Stomach (tissue), 9 donors: Measurements from ENCODE around the gene KLHL3. TPM values are rescaled to one million over a fixed set of nuclear protein-coding genes. Genes with fewer than 3 reads are reported as not detected.

Experiments used
- DNase-seq, 2 donors: peaks; one replicate each; pipeline versions ENCODE4 v3.0.0 to v3.0.0-alpha.2; 2013 to 2019
- H3K27ac ChIP-seq, 5 donors: fragments of 200-600 bp in 4 of 5; sonication (generic) in 4 of 5; one replicate each; pipeline ENCODE4 v1.5.1; 2013 to 2019; ENCODE audit warnings: mild to moderate bottlenecking in 1 of 5, moderate library complexity in 1 of 5
- H3K27me3 ChIP-seq, 3 donors: fragments of 200-600 bp; sonication (generic); one replicate each; pipeline ENCODE4 v1.5.1; 2017 to 2019; ENCODE audit warnings: mixed run types in 1 of 3
- H3K36me3 ChIP-seq, 4 donors: fragments of 200-600 bp; sonication (generic); 1 replicate in 3 of 4; 2 replicates in 1 of 4; pipeline ENCODE4 v1.5.1; 2016 to 2019
- H3K4me1 ChIP-seq, 4 donors: fragments of 200-600 bp; sonication (generic); one replicate each; pipeline ENCODE4 v1.5.1; 2016 to 2019
- H3K4me3 ChIP-seq, 4 donors: fragments of 200-600 bp; sonication (generic) in 3 of 4; one replicate each; pipeline ENCODE4 v1.5.1; 2016 to 2019; ENCODE audit warnings: mild to moderate bottlenecking in 1 of 4
- H3K9me3 ChIP-seq, 4 donors: fragments of 200-600 bp; sonication (generic); one replicate each; pipeline ENCODE4 v1.5.1; 2016 to 2019
- EP300 ChIP-seq: sonication (generic); formaldehyde crosslinking; IDR thresholded peaks from one replicate; pipeline ENCODE4 v1.6.1; 2017; ENCODE audit warnings: antibody characterized with exemption
- POLR2A ChIP-seq, 4 donors: fragments of 450-650 bp; IDR thresholded peaks; one replicate each; pipeline ENCODE4 v1.6.1; 2016; ENCODE audit warnings: antibody characterized with exemption in 4 of 4, control low read depth in 2 of 4, mild to moderate bottlenecking in 1 of 4, moderate library complexity in 1 of 4
- POLR2AphosphoS5 ChIP-seq, 3 donors: sonication (generic); formaldehyde crosslinking; IDR thresholded peaks; one replicate each; pipeline ENCODE4 v1.6.1; 2016; ENCODE audit warnings: antibody characterized with exemption in 3 of 3
- WGBS, 5 donors: extraction: QIAGEN DNeasy Blood & Tissue Kit in 3 of 5; methylation state at CpG; one replicate each; pipeline versions ENCODE4 v1.1.5 to v1.1.7; 2013 to 2018; 5-methylcytosine and 5-hydroxymethylcytosine counted together
- intact Hi-C: fragments of 100-400 bp; cut with DNase I; formaldehyde crosslinking; loops from one replicate; pipeline ENCODE4 v1.15.1; 2023; ENCODE audit warnings: low total_unique reads
- polyA plus RNA-seq, 3 donors: library from polyadenylated mRNA; stranded (reverse); fragments of 200-250 nt; gene quantifications; one replicate each; pipeline ENCODE4 v1.2.3, GENCODE V29; 2013
- total RNA-seq, 5 donors: library from RNA; depleted of rRNA; stranded (reverse); fragments of >200 nt; gene quantifications; one replicate each; pipeline versions ENCODE4 v1.1.0 to v1.2.3, GENCODE V29; 2014 to 2016
- TF ChIP-seq, protein P1 (sequence below), 7 experiments: fragments of 450-650 bp in 4 of 7; fragments of 200-600 bp in 3 of 7; sonication (generic) in 3 of 7; IDR thresholded peaks; one replicate each; pipeline ENCODE4 v1.5.1; 2016 to 2019; ENCODE audit warnings: antibody characterized with exemption in 7 of 7, control low read depth in 2 of 7, mild to moderate bottlenecking in 1 of 7
- donor health status: healthy with polysubstance abuse.
- donor health status: Bipolar disorder and iron deficiency.
- donor health status: healthy.

The KLHL3 gene
- total and polyA plus RNA-seq, 8 donors = 0.50 to 20.4 (median 10.3) TPM

DNA sequence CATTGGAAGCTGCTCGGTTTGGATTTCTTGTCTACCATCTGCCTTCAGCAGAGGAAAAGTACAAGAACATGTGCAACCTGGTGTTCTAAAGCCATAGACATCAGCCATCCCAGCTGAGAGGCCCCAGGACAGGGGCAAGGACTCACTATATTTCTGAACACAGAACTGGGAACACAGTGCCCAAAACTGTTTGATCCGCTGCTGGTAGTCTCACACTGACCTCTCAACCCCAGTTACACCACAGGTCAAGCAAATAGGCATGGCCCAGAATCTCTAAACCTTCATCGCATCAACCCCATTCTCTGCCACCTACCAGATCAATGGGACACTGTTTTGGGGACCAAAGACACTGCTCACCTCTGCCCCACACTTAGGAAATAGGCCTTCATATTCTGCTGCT lies 2.0 kb downstream of the KLHL3 start:
- intact Hi-C loops = no loop called here
- H3K27me3 ChIP-seq = no peaks in the 10 kb centered on the region
- 89 to 93% (median 89%) methylated on average over 3 of the region's 3 CpGs for WGBS, 5 donors
- no peaks in the 10 kb centered on the region for H3K36me3 ChIP-seq
- no peak overlapping the region for H3K27ac ChIP-seq
- no peak overlapping the region for H3K4me3 ChIP-seq
- DNase-seq = no peak
- no peak for TF ChIP-seq POLR2A (IDR thresholded peaks at IDR 0.05)
- TF ChIP-seq POLR2AphosphoS5 (IDR thresholded peaks at IDR 0.05) = no peak
- no peak for TF ChIP-seq EP300
- TF ChIP-seq, protein P1, sequence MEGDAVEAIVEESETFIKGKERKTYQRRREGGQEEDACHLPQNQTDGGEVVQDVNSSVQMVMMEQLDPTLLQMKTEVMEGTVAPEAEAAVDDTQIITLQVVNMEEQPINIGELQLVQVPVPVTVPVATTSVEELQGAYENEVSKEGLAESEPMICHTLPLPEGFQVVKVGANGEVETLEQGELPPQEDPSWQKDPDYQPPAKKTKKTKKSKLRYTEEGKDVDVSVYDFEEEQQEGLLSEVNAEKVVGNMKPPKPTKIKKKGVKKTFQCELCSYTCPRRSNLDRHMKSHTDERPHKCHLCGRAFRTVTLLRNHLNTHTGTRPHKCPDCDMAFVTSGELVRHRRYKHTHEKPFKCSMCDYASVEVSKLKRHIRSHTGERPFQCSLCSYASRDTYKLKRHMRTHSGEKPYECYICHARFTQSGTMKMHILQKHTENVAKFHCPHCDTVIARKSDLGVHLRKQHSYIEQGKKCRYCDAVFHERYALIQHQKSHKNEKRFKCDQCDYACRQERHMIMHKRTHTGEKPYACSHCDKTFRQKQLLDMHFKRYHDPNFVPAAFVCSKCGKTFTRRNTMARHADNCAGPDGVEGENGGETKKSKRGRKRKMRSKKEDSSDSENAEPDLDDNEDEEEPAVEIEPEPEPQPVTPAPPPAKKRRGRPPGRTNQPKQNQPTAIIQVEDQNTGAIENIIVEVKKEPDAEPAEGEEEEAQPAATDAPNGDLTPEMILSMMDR (IDR thresholded peaks at IDR 0.05) = no peak
- no peaks in the 10 kb centered on the region for H3K9me3 ChIP-seq
- peaks cover 10 to 37% (median 21%) of the 10 kb centered on the region in 4 donors for H3K4me1 ChIP-seq

DNA sequence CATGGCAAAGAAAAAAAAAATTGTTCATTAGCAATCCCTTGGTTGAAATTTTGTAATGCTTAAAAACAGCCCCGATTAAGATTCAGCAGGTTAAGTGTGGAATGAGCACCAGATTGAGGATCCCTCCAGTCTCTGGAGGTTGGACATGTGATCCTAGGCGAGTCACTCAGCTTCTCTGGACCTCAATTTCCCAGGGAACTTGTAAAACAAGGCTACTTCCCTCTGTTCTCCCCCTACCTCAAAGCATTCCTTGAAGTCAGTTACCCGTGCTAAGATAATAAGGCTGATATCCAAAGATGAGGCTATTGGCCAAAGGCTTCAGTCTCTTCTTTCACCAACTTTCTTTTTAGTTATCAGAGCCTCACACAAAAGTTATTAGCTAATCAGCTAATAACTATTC lies 2.9 kb downstream of the KLHL3 start:
- WGBS, 5 donors = 86 to 93% (median 89%) methylated on average over 3 of the region's 3 CpGs
- Histone ChIP-seq H3K36me3 (no peaks in the 10 kb centered on the region), H3K4me1 (peaks cover 10 to 37% (median 21%) of the 10 kb centered on the region in 4 donors), H3K9me3 (no peaks in the 10 kb centered on the region), H3K27me3 (no peaks in the 10 kb centered on the region), H3K4me3 (no peak overlapping the region), H3K27ac (no peak overlapping the region)
- DNase-seq = no peak
- no peak for TF ChIP-seq POLR2AphosphoS5 (IDR thresholded peaks at IDR 0.05)
- no peak for TF ChIP-seq EP300
- no peak for TF ChIP-seq POLR2A (IDR thresholded peaks at IDR 0.05)
- TF ChIP-seq, protein P1 (IDR thresholded peaks at IDR 0.05) = no peak
- intact Hi-C loops = no loop called here

DNA sequence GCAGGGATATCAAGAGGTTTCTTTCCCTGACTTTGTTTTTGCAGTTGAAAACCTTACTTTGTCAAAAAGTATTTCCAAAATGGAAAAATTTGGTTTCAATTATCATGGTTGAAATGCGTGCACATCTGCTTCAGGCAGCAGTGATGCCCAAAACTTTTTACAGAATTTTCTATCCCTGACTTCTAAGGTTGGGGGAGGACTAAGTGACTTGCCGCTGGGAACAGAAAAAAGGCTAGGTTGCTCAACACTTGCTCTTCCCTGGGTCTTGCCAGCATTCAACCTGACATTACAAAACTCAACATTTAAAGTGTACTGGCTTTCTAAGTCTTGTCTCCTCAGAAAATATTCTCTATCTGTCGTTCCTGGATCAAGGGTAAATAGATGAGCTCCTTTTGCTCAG lies 4.7 kb downstream of the KLHL3 start:
- H3K27me3 ChIP-seq = no peaks in the 10 kb centered on the region
- peaks cover 4 to 20% (median 19%) of the 10 kb centered on the region in 4 donors for H3K4me1 ChIP-seq
- 84 to 99% (median 91%) methylated on average over 3 of the region's 3 CpGs for WGBS, 5 donors
- H3K4me3 ChIP-seq = no peak overlapping the region
- intact Hi-C loops = no loop called here
- TF ChIP-seq POLR2A (IDR thresholded peaks at IDR 0.05) (no peak), EP300 (no peak), POLR2AphosphoS5 (IDR thresholded peaks at IDR 0.05) (no peak)
- TF ChIP-seq, protein P1 (IDR thresholded peaks at IDR 0.05) = no peak
- no peak overlapping the region for H3K27ac ChIP-seq
- H3K9me3 ChIP-seq = no peaks in the 10 kb centered on the region
- H3K36me3 ChIP-seq = no peaks in the 10 kb centered on the region
- DNase-seq = no peak

DNA sequence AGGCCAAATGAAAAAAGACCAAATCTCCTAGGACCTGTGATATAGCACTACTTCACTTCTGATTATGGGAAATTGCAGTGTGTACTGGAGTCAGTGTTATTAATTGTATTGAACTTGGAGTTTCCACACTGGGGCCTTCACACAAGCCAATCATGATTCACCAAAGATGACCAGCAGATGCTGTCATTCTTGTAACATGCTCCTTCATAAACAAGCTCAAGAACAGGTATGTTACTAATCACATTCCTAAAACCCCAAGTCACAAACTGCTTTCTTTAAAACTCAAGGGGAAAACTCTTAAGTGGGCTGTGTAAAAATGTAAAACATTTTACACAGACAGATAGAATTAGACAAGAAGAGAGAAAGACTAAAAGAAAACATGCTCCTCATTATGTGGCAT lies 5.6 kb downstream of the KLHL3 start:
- Histone ChIP-seq H3K27ac (no peak overlapping the region), H3K36me3 (no peaks in the 10 kb centered on the region), H3K9me3 (no peaks in the 10 kb centered on the region), H3K4me3 (no peak overlapping the region), H3K4me1 (peaks cover 0 to 12% (median 10%) of the 10 kb centered on the region in 4 donors), H3K27me3 (no peaks in the 10 kb centered on the region)
- no peak for DNase-seq
- intact Hi-C loops = no loop called here
- TF ChIP-seq POLR2A (IDR thresholded peaks at IDR 0.05) = no peak
- TF ChIP-seq POLR2AphosphoS5 (IDR thresholded peaks at IDR 0.05) = no peak
- TF ChIP-seq, protein P1 (IDR thresholded peaks at IDR 0.05) = no peak
- TF ChIP-seq EP300 = no peak
